H1 (cell line): ENCODE results near the gene NR2F1-AS1. TPM values are rescaled to one million over a fixed set of nuclear protein-coding genes. Genes with fewer than 3 reads are reported as not detected.
A peak's percentile ranks its signal among the peaks of the same experiment; 100 is the strongest.

Experiments used
- ATF2 ChIP-seq: IDR thresholded peaks from 2 replicates; pipeline ENCODE4 v1.6.1; 2012; ENCODE audit warnings: low read length, inconsistent platforms
- BRCA1 ChIP-seq: IDR thresholded peaks from 2 replicates; pipeline ENCODE4 v1.6.1; 2012; ENCODE audit warnings: low read depth, low read length, improper control_type of control experiment
- CREB1 ChIP-seq: IDR thresholded peaks from 2 replicates; pipeline ENCODE4 v1.6.1; 2012; ENCODE audit warnings: inconsistent platforms
- CTBP2 ChIP-seq: IDR thresholded peaks from 2 replicates; pipeline ENCODE4 v1.7.0; 2011; ENCODE audit warnings: borderline replicate concordance, mild to moderate bottlenecking, moderate library complexity, mixed read lengths, low read length; ENCODE audit not compliant: insufficient read depth, insufficient read length
- EGR1 ChIP-seq: IDR thresholded peaks from 2 replicates; pipeline ENCODE4 v1.6.1; 2011; ENCODE audit warnings: low read depth, low read length, borderline replicate concordance
- FOSL1 ChIP-seq: IDR thresholded peaks from 2 replicates; pipeline ENCODE4 v1.6.1; 2011; ENCODE audit warnings: mild to moderate bottlenecking, low read depth, low read length, moderate library complexity; ENCODE audit not compliant: insufficient read depth
- JUND ChIP-seq: IDR thresholded peaks from 2 replicates; pipeline ENCODE4 v1.6.1; 2011; ENCODE audit warnings: mild to moderate bottlenecking, improper control_type of control experiment, low read length
- POU5F1 ChIP-seq: IDR thresholded peaks from 2 replicates; pipeline ENCODE4 v1.6.1; 2011; ENCODE audit warnings: low read depth, mild to moderate bottlenecking, low read length, moderate library complexity
- RAD21 ChIP-seq, 2 experiments: IDR thresholded peaks in 1 of 2; conservative IDR thresholded peaks in 1 of 2; 2 replicates each; pipeline ENCODE4 v1.6.1; 2011; ENCODE audit warnings: low read depth in 2 of 2, low read length in 2 of 2, improper control_type of control experiment in 1 of 2, inconsistent platforms in 1 of 2, mild to moderate bottlenecking in 1 of 2, moderate library complexity in 1 of 2
- RBBP5 ChIP-seq: IDR thresholded peaks from 2 replicates; pipeline ENCODE4 v1.7.1; 2012; ENCODE audit warnings: low read depth, mild to moderate bottlenecking, inconsistent platforms, low read length, moderate library complexity, borderline replicate concordance
- RNF2 ChIP-seq: fragments of 200-900, 300-1000 bp; sonication (generic); IDR thresholded peaks from 2 replicates; pipeline ENCODE4 v1.7.1; 2016; ENCODE audit warnings: borderline replicate concordance, low read depth, mild to moderate bottlenecking, antibody characterized with exemption, low read length; ENCODE audit not compliant: poor library complexity, severe bottlenecking; ENCODE audit errors: missing control alignments
- SIRT6 ChIP-seq: IDR thresholded peaks from one replicate; pipeline ENCODE4 v1.7.1; 2012; ENCODE audit warnings: low read length, inconsistent platforms
- SP1 ChIP-seq: IDR thresholded peaks from 2 replicates; pipeline ENCODE4 v1.6.1; 2011; ENCODE audit warnings: low read depth, low read length
- SUZ12 ChIP-seq: fragments of 200-600 bp; sonication (generic); IDR thresholded peaks from 2 replicates; pipeline ENCODE4 v1.6.1; 2012; ENCODE audit warnings: mild to moderate bottlenecking, inconsistent platforms, low read length, moderate library complexity, mixed read lengths
- TCF12 ChIP-seq: IDR thresholded peaks from 2 replicates; pipeline ENCODE4 v1.6.1; 2011; ENCODE audit warnings: low read depth, mild to moderate bottlenecking, low read length
- polyA plus RNA-seq, 7 experiments: library from polyadenylated mRNA; depleted of rRNA in 3 of 7; stranded (reverse) in 5 of 7; unstranded in 2 of 7; fragments of >200 nt in 5 of 7; fragments of 200-250 nt in 2 of 7; gene quantifications; 1 replicate in 5 of 7; 2 replicates in 1 of 7; 4 replicates in 1 of 7; pipeline versions ENCODE4 v1.2.1 to v1.2.3, GENCODE V29; 2011 to 2013; ENCODE audit warnings: missing spikeins in 2 of 7, mixed read lengths in 2 of 7
- total RNA-seq: library from RNA; stranded (reverse); fragmentation: NEBNext Ultra II Directional; extraction: Animal tissue kit (Norgen Biotek cat#: 25700); gene quantifications from 2 replicates; pipeline ENCODE4 v1.2.1, GENCODE V29; 2021
- TF ChIP-seq, protein P1 (sequence below): IDR thresholded peaks from 2 replicates; pipeline ENCODE4 v1.6.1; 2012; ENCODE audit warnings: inconsistent platforms

NR2F1-AS1 gene
- total and polyA plus RNA-seq, 2 of the 8 experiments (the other 6 are each of a cell fraction or from before 2014, with no cell fraction given) = 1.6 to 5.6 TPM

DNA sequence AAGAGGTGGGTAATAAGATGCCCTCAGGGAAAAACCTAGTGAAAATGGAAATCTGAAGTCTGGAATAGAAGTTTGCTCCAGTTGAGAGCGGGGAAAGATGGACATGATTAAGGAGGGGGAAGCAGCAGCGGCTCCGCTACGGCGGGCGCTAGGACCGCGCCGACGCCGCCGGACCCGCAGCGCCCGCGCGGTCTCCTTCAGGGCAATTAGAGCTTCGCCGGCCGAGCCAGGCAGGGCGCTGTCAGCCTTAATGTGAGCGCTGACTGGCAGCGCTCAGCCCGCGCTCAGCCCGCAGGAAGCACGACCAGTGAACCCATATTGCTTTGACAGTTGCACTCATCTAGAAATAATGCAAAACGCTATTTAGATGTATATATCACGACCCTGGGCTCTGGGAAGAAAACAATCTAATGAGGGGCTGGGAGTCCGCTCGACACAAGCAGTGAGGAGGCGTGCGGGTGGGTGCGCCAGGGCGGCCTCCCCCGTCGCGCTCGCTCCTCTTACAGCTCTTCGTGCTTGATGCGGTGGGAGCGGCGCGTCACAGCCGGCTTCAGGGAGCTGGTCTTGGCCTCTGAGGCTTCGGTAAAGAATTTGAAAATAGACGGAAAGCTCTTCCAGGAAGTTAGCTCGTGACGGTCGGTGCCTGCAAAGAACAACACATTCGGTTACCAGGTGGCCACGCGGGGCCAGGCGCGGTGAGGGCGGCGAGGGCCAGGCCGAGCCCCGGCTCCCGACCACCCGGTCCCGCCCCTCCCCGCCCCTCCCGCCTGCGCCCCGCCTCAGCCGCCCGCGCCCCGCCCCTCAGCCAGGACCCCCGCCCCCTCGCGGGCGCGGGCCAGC lies 39.7 kb upstream of the NR2F1-AS1 start (continued):
- TF ChIP-seq CTBP2 (peak; percentile 94), SP1 (peak; percentile 86), JUND (no peak), SUZ12 (peak; percentile 6; the same call in 1 of the 2 replicates), RAD21 (IDR thresholded peaks at IDR 0.05 in 1 of 2, conservative IDR thresholded peaks at IDR 0.05 in 1 of 2; ENCODE audit: low read depth in 2 of 2, low read length in 2 of 2) (peak; percentile 39 to 50; a peak in 3 of 4 replicates), ATF2 (no peak), RBBP5 (no peak), FOSL1 (peak; percentile 98), BRCA1 (no peak), RNF2 (peak; percentile 62), TCF12 (0 out of 2 replicates have a peak, but pooled peaks have one; percentile 24), SIRT6 (no peak), CREB1 (peak; percentile 40; the same call in 1 of the 2 replicates), POU5F1 (no peak), EGR1 (peak; percentile 91; the same call in 1 of the 2 replicates)
- TF ChIP-seq, protein P1, sequence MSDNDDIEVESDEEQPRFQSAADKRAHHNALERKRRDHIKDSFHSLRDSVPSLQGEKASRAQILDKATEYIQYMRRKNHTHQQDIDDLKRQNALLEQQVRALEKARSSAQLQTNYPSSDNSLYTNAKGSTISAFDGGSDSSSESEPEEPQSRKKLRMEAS = peak; percentile 28; the same call in 1 of the 2 replicates
